DOHH2 (cell line): Measurements from ENCODE around the gene YIPF5.

Experiments
- H3F3A ChIP-seq: fragments of 200-600 bp; sonication (generic), shearing (Covaris generic); 2 replicates; pipeline ENCODE4 v1.6.0; 2016; ENCODE audit warnings: antibody characterized with exemption, mild to moderate bottlenecking; ENCODE audit not compliant: control insufficient read depth, insufficient read depth
- H3K27ac ChIP-seq: fragments of 200-600 bp; sonication (generic); 2 replicates; pipeline ENCODE4 v1.5.1; 2014; ENCODE audit warnings: low read depth, mild to moderate bottlenecking, low read length, moderate library complexity
- H3K27me3 ChIP-seq: fragments of 200-600 bp; sonication (generic); 2 replicates; pipeline ENCODE4 v1.6.1; 2014; ENCODE audit warnings: mild to moderate bottlenecking, low read length, mixed read lengths; ENCODE audit not compliant: control insufficient read depth
- H3K36me3 ChIP-seq: fragments of 200-600 bp; sonication (generic); 2 replicates; pipeline ENCODE4 v1.6.1; 2014; ENCODE audit warnings: mild to moderate bottlenecking, low read length, moderate library complexity, mixed read lengths; ENCODE audit not compliant: control insufficient read depth
- H3K4me1 ChIP-seq: fragments of 200-600 bp; sonication (generic); 2 replicates; pipeline ENCODE4 v1.6.1; 2014; ENCODE audit warnings: mild to moderate bottlenecking, low read length, mixed read lengths; ENCODE audit not compliant: control insufficient read depth
- H3K4me2 ChIP-seq: fragments of 200-600 bp; sonication (generic); 2 replicates; pipeline ENCODE4 v1.6.0; 2014; ENCODE audit warnings: mild to moderate bottlenecking, low read length, moderate library complexity
- H3K4me3 ChIP-seq: fragments of 200-600 bp; sonication (generic); 2 replicates; pipeline ENCODE4 v1.5.1; 2014; ENCODE audit warnings: mild to moderate bottlenecking, low read length, mixed read lengths
- H3K79me2 ChIP-seq: fragments of 200-600 bp; sonication (generic); 2 replicates; pipeline ENCODE4 v1.6.1; 2014; ENCODE audit warnings: mild to moderate bottlenecking, low read length, mixed read lengths; ENCODE audit not compliant: control insufficient read depth
- H3K9me2 ChIP-seq: fragments of 200-600 bp; sonication (generic); replicated peaks from 2 replicates; pipeline ENCODE4 v1.6.1; 2014; ENCODE audit warnings: mild to moderate bottlenecking, low read length, mixed read lengths; ENCODE audit not compliant: control insufficient read depth
- H3K9me3 ChIP-seq: fragments of 200-600 bp; sonication (generic); 2 replicates; pipeline ENCODE4 v1.6.1; 2014; ENCODE audit warnings: antibody characterized with exemption, low read length, mixed read lengths; ENCODE audit not compliant: control insufficient read depth, insufficient read depth
- H4K20me1 ChIP-seq: fragments of 200-600 bp; sonication (generic); 2 replicates; pipeline ENCODE4 v1.6.0; 2014; ENCODE audit warnings: low read depth, mild to moderate bottlenecking, antibody characterized with exemption, low read length, moderate library complexity; ENCODE audit not compliant: control insufficient read depth, insufficient read depth
- EZH2phosphoT487 ChIP-seq: fragments of 200-600 bp; sonication (generic); IDR thresholded peaks from 2 replicates; pipeline ENCODE4 v1.6.1; 2017; ENCODE audit warnings: borderline replicate concordance, mild to moderate bottlenecking, antibody characterized with exemption, low read length, moderate library complexity, mixed read lengths
- TF ChIP-seq, protein P1 (sequence below): fragments of 200-600 bp; sonication (generic); IDR thresholded peaks from one replicate; pipeline ENCODE4 v1.5.1; 2014; ENCODE audit warnings: antibody characterized with exemption, mild to moderate bottlenecking, low read depth, low read length; ENCODE audit not compliant: poor library complexity, severe bottlenecking

Gene YIPF5

DNA sequence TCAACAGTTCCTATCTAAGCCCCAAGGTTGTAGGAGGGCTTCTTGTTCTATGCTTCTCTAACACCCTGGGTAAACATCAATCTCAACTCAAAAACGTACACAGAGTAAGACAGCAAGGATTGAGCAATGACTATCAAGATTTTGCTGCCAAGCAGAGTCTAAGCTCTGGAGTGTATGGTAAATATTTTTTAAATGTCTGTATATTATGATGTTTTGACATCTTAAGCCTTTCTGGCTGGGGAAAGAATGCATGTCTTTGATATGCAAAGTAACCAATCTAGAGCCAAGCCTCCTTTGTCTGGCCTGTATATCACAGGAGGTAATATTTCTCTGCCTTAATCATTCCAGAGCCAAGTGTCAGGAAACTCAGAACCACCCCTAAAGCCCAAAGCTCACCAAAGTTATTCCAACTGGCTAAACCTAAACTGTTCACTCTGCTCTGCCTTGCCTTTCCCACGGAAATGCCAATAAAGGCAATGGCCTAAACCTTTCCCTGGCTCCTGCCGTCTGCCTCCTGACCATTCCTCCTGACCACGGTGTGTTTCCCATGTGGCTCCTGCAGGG lies 45.2 kb downstream of the YIPF5 start:
- H3K4me2 ChIP-seq = no peak overlapping the region
- no peaks in the 10 kb centered on the region for H3K9me2 ChIP-seq
- no peaks in the 10 kb centered on the region for H3F3A ChIP-seq
- TF ChIP-seq, protein P1, sequence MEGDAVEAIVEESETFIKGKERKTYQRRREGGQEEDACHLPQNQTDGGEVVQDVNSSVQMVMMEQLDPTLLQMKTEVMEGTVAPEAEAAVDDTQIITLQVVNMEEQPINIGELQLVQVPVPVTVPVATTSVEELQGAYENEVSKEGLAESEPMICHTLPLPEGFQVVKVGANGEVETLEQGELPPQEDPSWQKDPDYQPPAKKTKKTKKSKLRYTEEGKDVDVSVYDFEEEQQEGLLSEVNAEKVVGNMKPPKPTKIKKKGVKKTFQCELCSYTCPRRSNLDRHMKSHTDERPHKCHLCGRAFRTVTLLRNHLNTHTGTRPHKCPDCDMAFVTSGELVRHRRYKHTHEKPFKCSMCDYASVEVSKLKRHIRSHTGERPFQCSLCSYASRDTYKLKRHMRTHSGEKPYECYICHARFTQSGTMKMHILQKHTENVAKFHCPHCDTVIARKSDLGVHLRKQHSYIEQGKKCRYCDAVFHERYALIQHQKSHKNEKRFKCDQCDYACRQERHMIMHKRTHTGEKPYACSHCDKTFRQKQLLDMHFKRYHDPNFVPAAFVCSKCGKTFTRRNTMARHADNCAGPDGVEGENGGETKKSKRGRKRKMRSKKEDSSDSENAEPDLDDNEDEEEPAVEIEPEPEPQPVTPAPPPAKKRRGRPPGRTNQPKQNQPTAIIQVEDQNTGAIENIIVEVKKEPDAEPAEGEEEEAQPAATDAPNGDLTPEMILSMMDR = no peak
- TF ChIP-seq EZH2phosphoT487 = no peak
- no peaks in the 10 kb centered on the region for H3K4me1 ChIP-seq
- no peaks in the 10 kb centered on the region for H4K20me1 ChIP-seq
- no peak overlapping the region for H3K27ac ChIP-seq
- H3K4me3 ChIP-seq = no peak overlapping the region
- H3K27me3 ChIP-seq = no peaks in the 10 kb centered on the region
- no peaks in the 10 kb centered on the region for H3K36me3 ChIP-seq
- H3K9me3 ChIP-seq = no peaks in the 10 kb centered on the region
- H3K79me2 ChIP-seq = no peaks in the 10 kb centered on the region

- Histone ChIP-seq H3F3A (no peaks in the 10 kb centered on the region), H3K4me3 (no peak overlapping the region), H3K79me2 (no peaks in the 10 kb centered on the region), H3K27ac (no peak overlapping the region), H3K4me1 (no peaks in the 10 kb centered on the region), H3K9me2 (no peaks in the 10 kb centered on the region), H4K20me1 (no peaks in the 10 kb centered on the region), H3K36me3 (no peaks in the 10 kb centered on the region), H3K27me3 (no peaks in the 10 kb centered on the region), H3K9me3 (no peaks in the 10 kb centered on the region), H3K4me2 (no peak overlapping the region)
- TF ChIP-seq, protein P1 = no peak
- TF ChIP-seq EZH2phosphoT487 = no peak
Observed at GRCh38 chr5:144122641-144123040, 47.8 kb downstream of the YIPF5 start.

DNA sequence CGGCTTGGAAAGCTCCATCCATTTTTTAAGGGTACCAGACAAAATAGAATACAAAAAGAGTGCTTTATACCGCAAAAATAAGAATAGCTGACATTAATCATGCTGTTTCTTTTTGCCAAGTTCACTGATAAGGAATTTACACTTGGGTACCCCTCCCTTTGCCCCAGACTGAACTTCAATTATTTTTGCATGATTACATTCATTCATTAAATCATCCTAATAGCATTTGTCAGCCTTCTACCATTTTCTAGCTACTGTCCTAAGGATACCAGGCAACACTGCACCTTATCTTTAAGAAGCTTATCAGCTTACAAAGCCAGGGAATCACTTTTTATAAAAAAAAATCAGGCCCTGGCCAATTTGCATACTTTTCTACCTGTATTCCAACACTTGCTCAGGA lies 48.4 kb downstream of the YIPF5 start:
- Histone ChIP-seq H3K4me2 (no peak overlapping the region), H3F3A (no peaks in the 10 kb centered on the region), H4K20me1 (no peaks in the 10 kb centered on the region), H3K79me2 (no peaks in the 10 kb centered on the region), H3K9me2 (no peaks in the 10 kb centered on the region), H3K4me3 (no peak overlapping the region), H3K4me1 (no peaks in the 10 kb centered on the region), H3K27me3 (no peaks in the 10 kb centered on the region), H3K9me3 (no peaks in the 10 kb centered on the region), H3K27ac (no peak overlapping the region), H3K36me3 (no peaks in the 10 kb centered on the region)
- TF ChIP-seq EZH2phosphoT487 = no peak
- TF ChIP-seq, protein P1 = no peak

- TF ChIP-seq, protein P1 = no peak
- TF ChIP-seq EZH2phosphoT487 = no peak
- Histone ChIP-seq H3K79me2 (no peaks in the 10 kb centered on the region), H3K4me2 (no peak overlapping the region), H3K4me1 (no peaks in the 10 kb centered on the region), H3K4me3 (no peak overlapping the region), H3K9me2 (no peaks in the 10 kb centered on the region), H3K27me3 (no peaks in the 10 kb centered on the region), H4K20me1 (no peaks in the 10 kb centered on the region), H3K9me3 (no peaks in the 10 kb centered on the region), H3F3A (no peaks in the 10 kb centered on the region), H3K36me3 (no peaks in the 10 kb centered on the region), H3K27ac (no peak overlapping the region)
Observed at GRCh38 chr5:144121577-144121976, 48.9 kb downstream of the YIPF5 start.
